Keratinocyte (primary cell): ENCODE measurements around the gene MTRR. TPM values are rescaled to one million over a fixed set of nuclear protein-coding genes. Genes with fewer than 3 reads are reported as not detected.

Source experiments
- DNase-seq: peaks from one replicate; pipeline ENCODE4 v3.0.0-alpha.2; 2011; ENCODE audit warnings: low read depth, missing footprints, low spot score
- FAIRE-seq: peaks from 2 replicates; lab custom pipeline; 2011; peaks lifted over from hg19 to GRCh38; lab: Jason Lieb, UNC
- H2AFZ ChIP-seq: 2 replicates; pipeline ENCODE4 v1.6.0; 2012; ENCODE audit warnings: low read length, control low read depth, inconsistent platforms; ENCODE audit not compliant: control insufficient read depth
- H3K27ac ChIP-seq: 2 replicates; pipeline ENCODE4 v1.5.1; 2011; ENCODE audit warnings: low read length; ENCODE audit not compliant: control insufficient read depth, insufficient read depth
- H3K27me3 ChIP-seq: 3 replicates; pipeline ENCODE4 v1.6.0; 2011; ENCODE audit warnings: low read length; ENCODE audit not compliant: control insufficient read depth, insufficient read depth; ENCODE audit errors: extremely low read depth
- H3K36me3 ChIP-seq, 2 experiments: 2 replicates in 1 of 2; 3 replicates in 1 of 2; pipeline ENCODE4 v1.5.1; 2011; ENCODE audit warnings: low read length in 2 of 2, mild to moderate bottlenecking in 1 of 2; ENCODE audit not compliant: control insufficient read depth in 2 of 2, insufficient read depth in 2 of 2; ENCODE audit errors: extremely low read depth in 1 of 2
- H3K4me1 ChIP-seq: 3 replicates; pipeline ENCODE4 v1.5.1; 2011; ENCODE audit warnings: low read length; ENCODE audit not compliant: control insufficient read depth, insufficient read depth; ENCODE audit errors: extremely low read depth
- H3K4me2 ChIP-seq: 3 replicates; pipeline ENCODE4 v1.6.0; 2011; ENCODE audit warnings: low read depth, low read length; ENCODE audit not compliant: control insufficient read depth, insufficient read depth; ENCODE audit errors: extremely low read depth
- H3K4me3 ChIP-seq, 3 experiments: fragments of 200-600 bp in 1 of 3; sonication (generic) in 1 of 3; 2 replicates in 2 of 3; 3 replicates in 1 of 3; pipeline ENCODE4 v1.5.1; 2011 to 2016; ENCODE audit warnings: low read length in 3 of 3, mild to moderate bottlenecking in 3 of 3, control low read depth in 2 of 3, inconsistent platforms in 1 of 3, low read depth in 1 of 3, mixed read lengths in 1 of 3, mixed run types in 1 of 3, moderate library complexity in 1 of 3; ENCODE audit not compliant: control insufficient read depth in 2 of 3, insufficient read depth in 2 of 3; ENCODE audit errors: extremely low read depth in 1 of 3
- H3K79me2 ChIP-seq: 2 replicates; pipeline ENCODE4 v1.6.0; 2012; ENCODE audit warnings: low read length; ENCODE audit not compliant: control insufficient read depth, insufficient read depth
- H3K9ac ChIP-seq: 3 replicates; pipeline ENCODE4 v1.6.0; 2011; ENCODE audit warnings: low read length; ENCODE audit not compliant: control insufficient read depth, insufficient read depth; ENCODE audit errors: extremely low read depth
- H3K9me1 ChIP-seq: 3 replicates; pipeline ENCODE4 v1.6.0; 2011; ENCODE audit warnings: low read length; ENCODE audit not compliant: control insufficient read depth, insufficient read depth; ENCODE audit errors: extremely low read depth
- H3K9me3 ChIP-seq: 2 replicates; pipeline ENCODE4 v1.5.1; 2012; ENCODE audit warnings: low read depth, low read length; ENCODE audit not compliant: control insufficient read depth
- H4K20me1 ChIP-seq: 3 replicates; pipeline ENCODE4 v1.6.0; 2011; ENCODE audit warnings: low read length; ENCODE audit not compliant: control insufficient read depth, insufficient read depth; ENCODE audit errors: extremely low read depth
- CTCF ChIP-seq, 3 experiments: IDR thresholded peaks in 1 of 3; conservative IDR thresholded peaks in 1 of 3; optimal IDR thresholded peaks in 1 of 3; 2 replicates in 2 of 3; 3 replicates in 1 of 3; pipeline versions ENCODE3 to v1.5.1; 2011; ENCODE audit warnings: low read length in 3 of 3, mild to moderate bottlenecking in 3 of 3, moderate library complexity in 2 of 3, control low read depth in 1 of 3, inconsistent platforms in 1 of 3; ENCODE audit not compliant: insufficient read depth in 2 of 3; ENCODE audit errors: extremely low read depth in 1 of 3
- EZH2 ChIP-seq: IDR thresholded peaks from one replicate; pipeline ENCODE4 v1.6.1; 2012; ENCODE audit warnings: inconsistent platforms, mild to moderate bottlenecking, low read length, moderate library complexity
- dilution Hi-C: fragments of 300-500 bp; cut with MboI; formaldehyde crosslinking; loops from one replicate; pipeline ENCODE4 v1.7.0; 2020; ENCODE audit warnings: low sequenced_read_pairs; ENCODE audit not compliant: extremely low pct_ligation_motif_present
- polyA plus RNA-seq, 5 experiments: library from polyadenylated mRNA; depleted of rRNA in 3 of 5; stranded (reverse) in 3 of 5; stranded (forward) in 1 of 5; unstranded in 1 of 5; fragments of >200 nt; gene quantifications; 1 replicate in 1 of 5; 2 replicates in 3 of 5; 3 replicates in 1 of 5; pipeline versions ENCODE4 v1.2.1 to v1.2.3, GENCODE V29; 2011 to 2012; ENCODE audit warnings: missing spikeins in 2 of 5, low read depth in 1 of 5, low replicate concordance in 1 of 5

MTRR gene
- polyA plus RNA-seq, 1 donor (not counting 4 experiments of a cell fraction or from before 2014, with no cell fraction given), result 45.5 TPM

GRCh38 chr5:7850395-7851239 lies 18.3 kb upstream of the MTRR start, which contains the start of gene CFAP90:
Gene CFAP90 (minus strand): TSS chr5:7851133. CDS start chr5:7851021, 112 bp downstream.
- H3K9me3 ChIP-seq, result no peaks in the 10 kb centered on the region
- H3K36me3 ChIP-seq, result no peaks in the 10 kb centered on the region
- H3K9ac ChIP-seq, result no peak within 1 kb of the TSS
- H3K4me1 ChIP-seq, result no peaks in the 10 kb centered on the region
- TF ChIP-seq EZH2 (peak; percentile 29), CTCF (optimal IDR thresholded peaks at IDR 0.05 in 1 of 3, IDR thresholded peaks at IDR 0.05 in 1 of 3, conservative IDR thresholded peaks at IDR 0.05 in 1 of 3; ENCODE audit: extremely low read depth in 1 of 3, insufficient read depth in 2 of 3, low read length in 3 of 3) (no peak)
- H4K20me1 ChIP-seq, result no peaks in the 10 kb centered on the region
- DNase-seq (no peak), FAIRE-seq (no peak)
- H3K4me3 ChIP-seq, result peak within 1 kb of the TSS in 1 of 3 experiments; percentile 34
- no peaks in the 10 kb centered on the region for H3K9me1 ChIP-seq
- peaks cover 30% of the 10 kb centered on the region for H3K27me3 ChIP-seq
- H3K79me2 ChIP-seq, result no peaks in the 10 kb centered on the region
- H3K27ac ChIP-seq, result no peak within 1 kb of the TSS
- H2AFZ ChIP-seq, result peak within 1 kb of the TSS; percentile 33
- dilution Hi-C loops, result no loop called here
- peak within 1 kb of the TSS; percentile 51 for H3K4me2 ChIP-seq

- Histone ChIP-seq H3K9me3 (no peaks in the 10 kb centered on the region), H2AFZ (no peak overlapping the region), H3K27me3 (peaks cover 30% of the 10 kb centered on the region), H3K9me1 (no peaks in the 10 kb centered on the region), H3K36me3 (no peaks in the 10 kb centered on the region), H3K27ac (no peak overlapping the region), H3K4me3 (no peak overlapping the region), H3K9ac (no peak overlapping the region), H4K20me1 (no peaks in the 10 kb centered on the region), H3K4me2 (no peak overlapping the region), H3K4me1 (no peaks in the 10 kb centered on the region), H3K79me2 (no peaks in the 10 kb centered on the region)
- no peak for FAIRE-seq
- TF ChIP-seq CTCF (optimal IDR thresholded peaks at IDR 0.05 in 1 of 3, IDR thresholded peaks at IDR 0.05 in 1 of 3, conservative IDR thresholded peaks at IDR 0.05 in 1 of 3; ENCODE audit: extremely low read depth in 1 of 3, insufficient read depth in 2 of 3, low read length in 3 of 3) (no peak), EZH2 (no peak)
- no peak for DNase-seq
- dilution Hi-C loops, result no loop called here
These were observed 17.7 kb upstream of the MTRR start for GRCh38 chr5:7851240-7851592.
